HG03039 (cell line): ENCODE results near the gene MTX2.
"Not testable (repeated sequence)": the region's sequence is repeated elsewhere in the genome, so short reads cannot be mapped to it uniquely, and the experiment has no call there.

Experiments used
- ATAC-seq: cut with Tn5 transposase; IDR thresholded peaks from one replicate; pipeline ENCODE4 v1.9.1; 2021; ENCODE audit warnings: mild to moderate bottlenecking, moderate library complexity; ENCODE audit not compliant: unreplicated experiment

MTX2 gene

GRCh38 chr2:176370467-176371171 is 101.4 kb downstream of the MTX2 start:
- ATAC-seq = no peak

GRCh38 chr2:176373155-176373554 is 103.9 kb downstream of the MTX2 start:
- not testable (repeated sequence) for ATAC-seq

GRCh38 chr2:176378323-176378722 is 109.1 kb downstream of the MTX2 start:
- no peak for ATAC-seq

- ATAC-seq = no peak
Observed at GRCh38 chr2:176380341-176380740, 111.1 kb downstream of the MTX2 start.

- ATAC-seq = no peak
Observed at GRCh38 chr2:176383100-176383499, 113.9 kb downstream of the MTX2 start.

GRCh38 chr2:176383836-176384442 is 114.7 kb downstream of the MTX2 start:
- no peak for ATAC-seq

GRCh38 chr2:176385219-176385759 is 116.0 kb downstream of the MTX2 start:
- no peak for ATAC-seq

GRCh38 chr2:176385838-176386237 is 116.6 kb downstream of the MTX2 start:
- no peak for ATAC-seq
